Liver (tissue), 3 donors: ENCODE results near the gene CDKL5.

Experiments used
- RAD21 ChIP-seq, 2 donors: IDR thresholded peaks; 2 replicates each; pipeline ENCODE4 v1.6.1; 2016; ENCODE audit warnings: antibody characterized with exemption in 2 of 2, mild to moderate bottlenecking in 2 of 2
- TF ChIP-seq, protein P1 (sequence below): fragments of 150-350 bp; IDR thresholded peaks from 2 replicates; pipeline ENCODE4 v1.5.1; 2017; ENCODE audit warnings: improper control_type of control experiment, low read depth, low read length; ENCODE audit not compliant: missing input control
- TF ChIP-seq, protein P2 (sequence below): IDR thresholded peaks from 2 replicates; pipeline ENCODE4 v1.6.1; 2016; ENCODE audit warnings: antibody characterized with exemption, mild to moderate bottlenecking
- donor health status: healthy.
- donor health status: healthy.

DNA sequence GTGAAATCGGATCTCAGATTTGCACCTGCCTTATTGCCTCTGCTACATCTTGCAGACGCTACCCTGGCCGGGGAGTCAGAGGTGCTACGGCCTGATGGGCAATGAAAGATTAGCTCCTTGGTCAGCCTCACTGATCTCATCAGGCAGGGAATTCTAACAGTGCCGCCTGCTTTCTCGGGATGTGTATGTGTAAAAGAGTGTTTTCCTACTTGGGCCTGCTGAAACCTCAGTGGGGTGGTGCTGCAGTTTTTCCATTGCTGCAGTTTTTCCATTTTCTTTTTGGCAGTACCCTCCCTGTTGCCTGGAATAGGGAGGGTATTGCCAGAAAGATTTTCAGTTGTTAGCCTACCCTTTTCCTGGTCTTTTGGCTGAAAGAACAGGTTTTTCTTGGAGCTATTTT, 117.5 kb downstream of the CDKL5 start:
- TF ChIP-seq, protein P1, sequence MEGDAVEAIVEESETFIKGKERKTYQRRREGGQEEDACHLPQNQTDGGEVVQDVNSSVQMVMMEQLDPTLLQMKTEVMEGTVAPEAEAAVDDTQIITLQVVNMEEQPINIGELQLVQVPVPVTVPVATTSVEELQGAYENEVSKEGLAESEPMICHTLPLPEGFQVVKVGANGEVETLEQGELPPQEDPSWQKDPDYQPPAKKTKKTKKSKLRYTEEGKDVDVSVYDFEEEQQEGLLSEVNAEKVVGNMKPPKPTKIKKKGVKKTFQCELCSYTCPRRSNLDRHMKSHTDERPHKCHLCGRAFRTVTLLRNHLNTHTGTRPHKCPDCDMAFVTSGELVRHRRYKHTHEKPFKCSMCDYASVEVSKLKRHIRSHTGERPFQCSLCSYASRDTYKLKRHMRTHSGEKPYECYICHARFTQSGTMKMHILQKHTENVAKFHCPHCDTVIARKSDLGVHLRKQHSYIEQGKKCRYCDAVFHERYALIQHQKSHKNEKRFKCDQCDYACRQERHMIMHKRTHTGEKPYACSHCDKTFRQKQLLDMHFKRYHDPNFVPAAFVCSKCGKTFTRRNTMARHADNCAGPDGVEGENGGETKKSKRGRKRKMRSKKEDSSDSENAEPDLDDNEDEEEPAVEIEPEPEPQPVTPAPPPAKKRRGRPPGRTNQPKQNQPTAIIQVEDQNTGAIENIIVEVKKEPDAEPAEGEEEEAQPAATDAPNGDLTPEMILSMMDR: no peak
- no peak for TF ChIP-seq RAD21 (IDR thresholded peaks at IDR 0.05)
- TF ChIP-seq, protein P2, sequence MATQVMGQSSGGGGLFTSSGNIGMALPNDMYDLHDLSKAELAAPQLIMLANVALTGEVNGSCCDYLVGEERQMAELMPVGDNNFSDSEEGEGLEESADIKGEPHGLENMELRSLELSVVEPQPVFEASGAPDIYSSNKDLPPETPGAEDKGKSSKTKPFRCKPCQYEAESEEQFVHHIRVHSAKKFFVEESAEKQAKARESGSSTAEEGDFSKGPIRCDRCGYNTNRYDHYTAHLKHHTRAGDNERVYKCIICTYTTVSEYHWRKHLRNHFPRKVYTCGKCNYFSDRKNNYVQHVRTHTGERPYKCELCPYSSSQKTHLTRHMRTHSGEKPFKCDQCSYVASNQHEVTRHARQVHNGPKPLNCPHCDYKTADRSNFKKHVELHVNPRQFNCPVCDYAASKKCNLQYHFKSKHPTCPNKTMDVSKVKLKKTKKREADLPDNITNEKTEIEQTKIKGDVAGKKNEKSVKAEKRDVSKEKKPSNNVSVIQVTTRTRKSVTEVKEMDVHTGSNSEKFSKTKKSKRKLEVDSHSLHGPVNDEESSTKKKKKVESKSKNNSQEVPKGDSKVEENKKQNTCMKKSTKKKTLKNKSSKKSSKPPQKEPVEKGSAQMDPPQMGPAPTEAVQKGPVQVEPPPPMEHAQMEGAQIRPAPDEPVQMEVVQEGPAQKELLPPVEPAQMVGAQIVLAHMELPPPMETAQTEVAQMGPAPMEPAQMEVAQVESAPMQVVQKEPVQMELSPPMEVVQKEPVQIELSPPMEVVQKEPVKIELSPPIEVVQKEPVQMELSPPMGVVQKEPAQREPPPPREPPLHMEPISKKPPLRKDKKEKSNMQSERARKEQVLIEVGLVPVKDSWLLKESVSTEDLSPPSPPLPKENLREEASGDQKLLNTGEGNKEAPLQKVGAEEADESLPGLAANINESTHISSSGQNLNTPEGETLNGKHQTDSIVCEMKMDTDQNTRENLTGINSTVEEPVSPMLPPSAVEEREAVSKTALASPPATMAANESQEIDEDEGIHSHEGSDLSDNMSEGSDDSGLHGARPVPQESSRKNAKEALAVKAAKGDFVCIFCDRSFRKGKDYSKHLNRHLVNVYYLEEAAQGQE: no peak
